Heart left ventricle (tissue), 13 donors: ENCODE data around the gene CCNL2.

Source experiments
- CTCF ChIP-seq, 12 donors: fragments of 200-600 bp; sonication (generic) in 4 of 12; IDR thresholded peaks; one replicate each; pipeline versions ENCODE4 v1.5.0 to v1.8.0; 2018 to 2022; ENCODE audit warnings: antibody characterized with exemption in 12 of 12, mild to moderate bottlenecking in 5 of 12
- POLR2A ChIP-seq, 2 donors: fragments of 450-650 bp; IDR thresholded peaks; one replicate each; pipeline ENCODE4 v1.6.1; 2017; ENCODE audit warnings: antibody characterized with exemption in 2 of 2, mild to moderate bottlenecking in 2 of 2, moderate library complexity in 2 of 2
- donor health status: ischemic (EF 13 %, LVEDD 7.1; RV severe dilation, severe dysfunction).
- donor health status: DM: no; HTN: yes; CAD: no.
- donor health status: DM: no; HTN: no; CAD: no.
- donor health status: ischemic (EF 25% LVEDD 6.9; RV normal size, moderate dysfunction).
- donor health status: ischemic (EF 25% LVEDD 5.7; RV mildly dilated, moderate dysfunction).
- donor health status: ischemic (EF 35%, LVEDD 5.7; RV mildly dilated, moderate dysfunction).
- donor health status: nonischemic (EF 11% LVEDD 7.7; RV severe dilation, severe dysfunction).
- donor health status: DM: yes; HTN: yes; CAD: no.
- donor health status: PGD.
- donor health status: ischemic (EF 29% LVEDD 5.4; RV normal size, mild dysfunction).
- donor health status: nonischemic (EF 23%, LVEDD 6.1; RV moderate dilation, normal function).

- TF ChIP-seq CTCF (IDR thresholded peaks at IDR 0.05) (no peak), POLR2A (IDR thresholded peaks at IDR 0.05) (no peak)
Measured at GRCh38 chr1:1407636-1408318, 8.6 kb upstream of the CCNL2 start.
